Aorta (tissue), 5 donors: ENCODE results near the gene PYGM. TPM values are rescaled to one million over a fixed set of nuclear protein-coding genes. Genes with fewer than 3 reads are reported as not detected.

Source experiments
- ATAC-seq: fragments of 200-7000 bp; cut with Tn5 transposase; one replicate; pipeline ENCODE4 v1.9.1; 2022; ENCODE audit warnings: moderate library complexity; ENCODE audit not compliant: low FRiP score
- DNase-seq, 2 donors: peaks; one replicate each; pipeline ENCODE4 v3.0.0-alpha.2; 2020
- H3K27ac ChIP-seq, 2 donors: one replicate each; pipeline ENCODE4 v1.5.1; 2013; ENCODE audit warnings: low read length in 2 of 2, mild to moderate bottlenecking in 2 of 2, moderate library complexity in 2 of 2, control low read depth in 1 of 2, inconsistent platforms in 1 of 2, low read depth in 1 of 2
- H3K27me3 ChIP-seq, 2 donors: one replicate each; pipeline ENCODE4 v1.6.1; 2013; ENCODE audit warnings: control low read depth in 1 of 2, low read length in 1 of 2, mild to moderate bottlenecking in 1 of 2, moderate library complexity in 1 of 2; ENCODE audit not compliant: insufficient read depth in 2 of 2, control insufficient read depth in 1 of 2
- H3K36me3 ChIP-seq, 2 donors: one replicate each; pipeline ENCODE4 v1.6.1; 2013; ENCODE audit warnings: control low read depth in 1 of 2, low read length in 1 of 2, mild to moderate bottlenecking in 1 of 2; ENCODE audit not compliant: insufficient read depth in 2 of 2, control insufficient read depth in 1 of 2
- H3K4me1 ChIP-seq, 2 donors: one replicate each; pipeline ENCODE4 v1.6.1; 2013; ENCODE audit warnings: low read length in 2 of 2, control low read depth in 1 of 2, mild to moderate bottlenecking in 1 of 2, moderate library complexity in 1 of 2; ENCODE audit not compliant: insufficient read depth in 2 of 2, control insufficient read depth in 1 of 2
- H3K4me3 ChIP-seq, 2 donors: one replicate each; pipeline ENCODE4 v1.5.1; 2013; ENCODE audit warnings: low read length in 2 of 2, control low read depth in 1 of 2, mild to moderate bottlenecking in 1 of 2
- H3K9me3 ChIP-seq: one replicate; pipeline ENCODE4 v1.6.1; 2013; ENCODE audit warnings: mild to moderate bottlenecking, low read length; ENCODE audit not compliant: control insufficient read depth
- WGBS, 2 donors: extraction: QIAGEN DNeasy Blood & Tissue Kit; methylation state at CpG; one replicate each; pipeline ENCODE4 v1.1.7; 2013; 5-methylcytosine and 5-hydroxymethylcytosine counted together
- intact Hi-C, 2 donors: fragments of 100-400 bp; cut with DNase I; formaldehyde crosslinking; loops; one replicate each; pipeline versions ENCODE4 v1.14.2 to v1.15.0; 2022
- polyA plus RNA-seq, 2 donors: library from polyadenylated mRNA; stranded (reverse); fragments of 200-250 nt; gene quantifications; one replicate each; pipeline ENCODE4 v1.2.3, GENCODE V29; 2013
- total RNA-seq, 2 donors: library from RNA; stranded (reverse); fragmentation: NEBNext Ultra II Directional; extraction: Animal tissue kit (Norgen Biotek cat#: 25700); gene quantifications; one replicate each; pipeline ENCODE4 v1.2.1, GENCODE V29; 2021
- donor health status: healthy with polysubstance abuse.
- donor health status: Bipolar disorder and iron deficiency.
- donor health status: DM: no; HTN: no; CAD: no.
- donor health status: DM: no; HTN: no; CAD: no.
- donor health status: DM: yes; HTN: yes; CAD: no.

Gene PYGM
- total and polyA plus RNA-seq, 4 donors, result 1.9 to 12.9 (median 12.0) TPM

GRCh38 chr11:64735725-64736259 lies 24.0 kb downstream of the PYGM start:
- peak; percentile 23 for ATAC-seq
- no peak overlapping the region for H3K4me3 ChIP-seq
- no peak overlapping the region for H3K27ac ChIP-seq
- H3K36me3 ChIP-seq, result peaks cover 0 to 3% of the 10 kb centered on the region in 2 donors
- intact Hi-C loops, result no loop called here
- no peaks in the 10 kb centered on the region for H3K4me1 ChIP-seq
- H3K27me3 ChIP-seq, result no peaks in the 10 kb centered on the region
- no peaks in the 10 kb centered on the region for H3K9me3 ChIP-seq
- WGBS, 2 donors, result 85 to 89% methylated on average over 9 of the region's 9 CpGs
- no peak for DNase-seq

GRCh38 chr11:64734811-64735724 lies 24.7 kb downstream of the PYGM start:
- ATAC-seq (peak; percentile 30), DNase-seq (no peak)
- Histone ChIP-seq H3K4me3 (no peak overlapping the region), H3K9me3 (no peaks in the 10 kb centered on the region), H3K27ac (no peak overlapping the region), H3K27me3 (no peaks in the 10 kb centered on the region), H3K36me3 (peaks cover 0 to 3% of the 10 kb centered on the region in 2 donors), H3K4me1 (no peaks in the 10 kb centered on the region)
- 75 to 78% methylated on average over 23 of the region's 23 CpGs for WGBS, 2 donors
- intact Hi-C loops, result no loop called here

GRCh38 chr11:64731601-64732000 lies 28.2 kb downstream of the PYGM start:
- no peaks in the 10 kb centered on the region for H3K9me3 ChIP-seq
- H3K4me3 ChIP-seq, result no peak overlapping the region
- H3K27me3 ChIP-seq, result no peaks in the 10 kb centered on the region
- no peak overlapping the region for H3K27ac ChIP-seq
- 43 to 46% methylated on average over 3 of the region's 3 CpGs for WGBS, 2 donors
- no peaks in the 10 kb centered on the region for H3K4me1 ChIP-seq
- no peak for DNase-seq
- intact Hi-C loops, result no loop called here
- H3K36me3 ChIP-seq, result peaks cover 0 to 3% of the 10 kb centered on the region in 2 donors
- ATAC-seq, result no peak

GRCh38 chr11:64729851-64730382 lies 29.9 kb downstream of the PYGM start:
- 66 to 86% methylated on average over 15 to 21 of the region's 21 CpGs for WGBS, 2 donors
- H3K36me3 ChIP-seq, result peaks cover 0 to 1% of the 10 kb centered on the region in 2 donors
- peak; percentile 49 to 82 for DNase-seq
- H3K4me3 ChIP-seq, result no peak overlapping the region
- H3K4me1 ChIP-seq, result no peaks in the 10 kb centered on the region
- H3K9me3 ChIP-seq, result no peaks in the 10 kb centered on the region
- intact Hi-C loops, result no loop called here
- no peak for ATAC-seq
- no peaks in the 10 kb centered on the region for H3K27me3 ChIP-seq
- no peak overlapping the region for H3K27ac ChIP-seq

GRCh38 chr11:64728757-64729365 lies 30.9 kb downstream of the PYGM start:
- H3K4me1 ChIP-seq, result no peaks in the 10 kb centered on the region
- no peaks in the 10 kb centered on the region for H3K36me3 ChIP-seq
- 95 to 96% methylated on average over 11 of the region's 11 CpGs for WGBS, 2 donors
- no peaks in the 10 kb centered on the region for H3K9me3 ChIP-seq
- no peak overlapping the region for H3K27ac ChIP-seq
- intact Hi-C loops, result no loop called here
- no peak overlapping the region for H3K4me3 ChIP-seq
- DNase-seq, result peak in 1 of 2 donors; percentile 26
- H3K27me3 ChIP-seq, result no peaks in the 10 kb centered on the region
- ATAC-seq, result no peak

GRCh38 chr11:64726867-64727530 lies 32.8 kb downstream of the PYGM start:
- H3K27ac ChIP-seq, result no peak overlapping the region
- intact Hi-C loops, result no loop called here
- H3K4me3 ChIP-seq, result no peak overlapping the region
- 80 to 81% methylated on average over 7 of the region's 7 CpGs for WGBS, 2 donors
- peak in 1 of 2 donors; percentile 51 for DNase-seq
- H3K9me3 ChIP-seq, result no peaks in the 10 kb centered on the region
- H3K36me3 ChIP-seq, result no peaks in the 10 kb centered on the region
- no peaks in the 10 kb centered on the region for H3K4me1 ChIP-seq
- ATAC-seq, result no peak
- H3K27me3 ChIP-seq, result no peaks in the 10 kb centered on the region

GRCh38 chr11:64726211-64726641 lies 33.5 kb downstream of the PYGM start:
- Histone ChIP-seq H3K27me3 (no peaks in the 10 kb centered on the region), H3K4me3 (no peak overlapping the region), H3K9me3 (no peaks in the 10 kb centered on the region), H3K36me3 (no peaks in the 10 kb centered on the region), H3K27ac (no peak overlapping the region), H3K4me1 (no peaks in the 10 kb centered on the region)
- WGBS, 2 donors, result 56 to 61% methylated on average over 9 of the region's 9 CpGs
- ATAC-seq (no peak), DNase-seq (peak in 1 of 2 donors; percentile 51)
- intact Hi-C loops, result no loop called here

GRCh38 chr11:64724863-64725532 lies 34.8 kb downstream of the PYGM start:
- H3K27me3 ChIP-seq, result no peaks in the 10 kb centered on the region
- H3K36me3 ChIP-seq, result no peaks in the 10 kb centered on the region
- H3K4me3 ChIP-seq, result no peak overlapping the region
- WGBS, 2 donors, result 77% methylated on average over 7 of the region's 7 CpGs
- intact Hi-C loops, result loop anchor here in 1 of 2 donors (5.0 kb wide), 1 partner anchor 68 kb away; no protein-coding TSS in a partner anchor
- H3K27ac ChIP-seq, result no peak overlapping the region
- no peak for ATAC-seq
- no peak for DNase-seq
- H3K4me1 ChIP-seq, result no peaks in the 10 kb centered on the region
- H3K9me3 ChIP-seq, result no peaks in the 10 kb centered on the region
